DND-41 (cell line): Measurements from ENCODE around the gene RASGEF1C.

Experiments used
- ATAC-seq: fragments of 200-7000 bp; cut with Tn5 transposase; 3 replicates; pipeline ENCODE4 v1.9.1; 2021; ENCODE audit warnings: low read depth; ENCODE audit not compliant: insufficient read depth
- DNase-seq: peaks from one replicate; pipeline ENCODE4 v3.0.0-alpha.2; 2020
- H2AFZ ChIP-seq: 2 replicates; pipeline ENCODE4 v1.6.0; 2012; ENCODE audit warnings: low read depth, low read length
- H3K27ac ChIP-seq: 2 replicates; pipeline ENCODE4 v1.5.1; 2012; ENCODE audit warnings: low read length, inconsistent platforms
- H3K27me3 ChIP-seq: fragments of 200-600 bp; sonication (generic); 2 replicates; pipeline ENCODE4 v1.6.0; 2012; ENCODE audit warnings: low read length, mild to moderate bottlenecking, inconsistent platforms; ENCODE audit not compliant: insufficient read depth, poor library complexity
- H3K36me3 ChIP-seq: 2 replicates; pipeline ENCODE4 v1.5.1; 2012; ENCODE audit warnings: low read length, inconsistent platforms; ENCODE audit not compliant: insufficient read depth
- H3K4me1 ChIP-seq: 2 replicates; pipeline ENCODE4 v1.5.1; 2012; ENCODE audit warnings: mild to moderate bottlenecking, low read length; ENCODE audit not compliant: insufficient read depth
- H3K4me2 ChIP-seq: 2 replicates; pipeline ENCODE4 v1.6.0; 2012; ENCODE audit warnings: mild to moderate bottlenecking, moderate library complexity, low read length, inconsistent platforms; ENCODE audit not compliant: insufficient read depth
- H3K4me3 ChIP-seq, 2 experiments: fragments of 200-600 bp in 1 of 2; shearing (Covaris generic) in 1 of 2; 2 replicates each; pipeline ENCODE4 v1.5.1; 2012 to 2016; ENCODE audit warnings: inconsistent platforms in 2 of 2, low read length in 2 of 2, mild to moderate bottlenecking in 2 of 2, low read depth in 1 of 2, moderate library complexity in 1 of 2
- H3K79me2 ChIP-seq: 2 replicates; pipeline ENCODE4 v1.6.0; 2012; ENCODE audit warnings: low read length, inconsistent platforms; ENCODE audit not compliant: insufficient read depth
- H3K9ac ChIP-seq: 2 replicates; pipeline ENCODE4 v1.6.0; 2012; ENCODE audit warnings: low read depth, mild to moderate bottlenecking, inconsistent platforms, low read length, moderate library complexity
- H3K9me3 ChIP-seq: 2 replicates; pipeline ENCODE4 v1.5.1; 2012; ENCODE audit warnings: low read length, moderate library complexity, mild to moderate bottlenecking, inconsistent platforms; ENCODE audit not compliant: insufficient read depth, severe bottlenecking
- H4K20me1 ChIP-seq: 2 replicates; pipeline ENCODE4 v1.6.0; 2012; ENCODE audit warnings: low read length; ENCODE audit not compliant: insufficient read depth
- CTCF ChIP-seq: IDR thresholded peaks from 2 replicates; pipeline ENCODE4 v1.5.1; 2012; ENCODE audit warnings: borderline replicate concordance, low read length, moderate library complexity, mild to moderate bottlenecking; ENCODE audit not compliant: poor library complexity, severe bottlenecking; ENCODE audit errors: extremely low read depth
- EZH2 ChIP-seq: IDR thresholded peaks from 3 replicates; pipeline ENCODE4 v1.6.1; 2012; ENCODE audit warnings: borderline replicate concordance, low read depth, mild to moderate bottlenecking, moderate library complexity, low read length, inconsistent platforms; ENCODE audit not compliant: severe bottlenecking

Gene RASGEF1C

DNA sequence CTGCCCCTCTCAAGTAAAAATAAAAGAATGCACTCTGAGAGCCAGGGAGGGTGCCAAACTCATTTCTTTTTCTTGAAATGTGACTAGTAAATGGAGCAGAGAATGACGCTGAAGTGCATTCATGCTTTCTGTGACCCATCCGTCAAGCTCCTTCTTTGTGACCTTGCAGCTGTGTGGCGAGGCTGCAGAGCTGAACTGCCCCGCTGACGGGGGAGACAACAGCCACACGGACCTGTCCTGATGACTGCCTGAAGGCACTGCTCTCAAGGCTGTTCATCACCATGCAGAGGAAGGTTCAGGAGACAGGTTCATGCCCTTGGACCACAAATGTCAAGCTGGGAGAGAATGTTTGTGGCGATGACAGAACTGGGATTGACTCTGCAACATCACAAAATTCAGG lies 21.0 kb upstream of the RASGEF1C start:
- Histone ChIP-seq H3K36me3 (peaks cover 16% of the 10 kb centered on the region), H3K4me3 (no peak overlapping the region), H3K27ac (no peak overlapping the region), H2AFZ (no peak overlapping the region), H3K9ac (no peak overlapping the region), H3K4me1 (no peaks in the 10 kb centered on the region), H3K27me3 (no peaks in the 10 kb centered on the region), H3K9me3 (no peaks in the 10 kb centered on the region), H3K79me2 (no peaks in the 10 kb centered on the region), H3K4me2 (no peak overlapping the region), H4K20me1 (no peaks in the 10 kb centered on the region)
- no peak for ATAC-seq
- no peak for TF ChIP-seq CTCF
- TF ChIP-seq EZH2 = no peak
- DNase-seq = no peak

GRCh38 chr5:180222056-180222455 lies 13.0 kb upstream of the RASGEF1C start:
- no peaks in the 10 kb centered on the region for H3K36me3 ChIP-seq
- no peak overlapping the region for H3K4me2 ChIP-seq
- no peak overlapping the region for H3K27ac ChIP-seq
- H2AFZ ChIP-seq = no peak overlapping the region
- H3K9me3 ChIP-seq = no peaks in the 10 kb centered on the region
- no peaks in the 10 kb centered on the region for H3K4me1 ChIP-seq
- no peaks in the 10 kb centered on the region for H3K79me2 ChIP-seq
- no peak for DNase-seq
- H3K9ac ChIP-seq = no peak overlapping the region
- no peak overlapping the region for H3K4me3 ChIP-seq
- TF ChIP-seq CTCF (no peak), EZH2 (no peak)
- no peak for ATAC-seq
- H3K27me3 ChIP-seq = no peaks in the 10 kb centered on the region
- H4K20me1 ChIP-seq = no peaks in the 10 kb centered on the region

DNA sequence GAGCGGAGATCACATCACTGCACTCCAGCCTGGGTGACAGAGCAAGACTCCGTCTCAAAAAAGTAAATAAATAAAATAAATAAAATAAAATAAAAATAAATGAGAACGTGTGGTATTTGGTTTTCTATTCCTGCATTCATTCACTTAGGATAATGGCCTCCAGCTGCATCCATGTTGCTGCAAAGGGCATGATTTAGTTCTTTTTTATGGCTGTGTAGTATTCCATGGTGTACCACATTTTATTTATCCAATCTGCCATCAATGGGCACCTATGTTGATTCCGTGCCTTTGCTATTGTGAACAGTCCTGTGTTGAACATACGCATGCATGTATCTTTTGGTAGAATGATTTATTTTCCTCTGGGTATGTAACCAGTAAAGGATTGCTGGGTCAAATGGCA lies 8.8 kb upstream of the RASGEF1C start:
- H3K9me3 ChIP-seq = no peaks in the 10 kb centered on the region
- TF ChIP-seq EZH2 (no peak), CTCF (no peak)
- no peak overlapping the region for H3K27ac ChIP-seq
- H3K27me3 ChIP-seq = no peaks in the 10 kb centered on the region
- no peak overlapping the region for H3K9ac ChIP-seq
- H3K4me3 ChIP-seq = no peak overlapping the region
- DNase-seq = no peak
- no peaks in the 10 kb centered on the region for H3K36me3 ChIP-seq
- H2AFZ ChIP-seq = no peak overlapping the region
- no peaks in the 10 kb centered on the region for H3K79me2 ChIP-seq
- H3K4me1 ChIP-seq = no peaks in the 10 kb centered on the region
- no peak overlapping the region for H3K4me2 ChIP-seq
- H4K20me1 ChIP-seq = peaks cover 5% of the 10 kb centered on the region; the same call in 1 of the 2 replicates
- ATAC-seq = no peak

DNA sequence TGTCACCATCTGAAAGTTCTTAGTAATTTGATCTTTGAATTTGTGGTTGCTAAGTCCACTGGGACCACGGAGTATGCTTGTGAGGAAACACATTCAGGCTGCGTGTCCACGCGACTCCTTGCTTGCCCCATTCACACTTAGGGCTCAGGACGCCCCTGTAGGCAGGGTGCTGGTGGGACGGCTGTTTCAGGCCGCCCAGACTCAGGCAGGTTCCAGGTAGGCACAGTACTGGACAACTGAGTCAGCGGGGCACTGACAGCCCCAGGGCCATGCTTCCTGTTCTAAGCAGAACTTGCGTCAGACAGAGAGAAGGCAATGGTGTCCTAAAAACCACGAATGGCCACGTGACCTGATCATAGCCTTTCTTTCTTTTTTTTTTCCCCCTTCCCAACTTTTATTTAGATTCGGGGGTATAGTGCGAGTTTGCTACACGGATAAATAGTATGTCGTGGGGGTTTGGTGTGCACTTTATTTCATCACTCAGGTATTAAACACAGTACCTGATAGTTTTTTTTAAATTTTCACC lies 7.7 kb upstream of the RASGEF1C start:
- no peak overlapping the region for H3K4me2 ChIP-seq
- H3K9ac ChIP-seq = no peak overlapping the region
- H3K27me3 ChIP-seq = no peaks in the 10 kb centered on the region
- TF ChIP-seq CTCF = no peak
- TF ChIP-seq EZH2 = no peak
- H3K4me3 ChIP-seq = no peak overlapping the region
- H2AFZ ChIP-seq = no peak overlapping the region
- H3K79me2 ChIP-seq = no peaks in the 10 kb centered on the region
- peaks cover 7% of the 10 kb centered on the region for H4K20me1 ChIP-seq
- no peak overlapping the region for H3K27ac ChIP-seq
- no peaks in the 10 kb centered on the region for H3K36me3 ChIP-seq
- DNase-seq (no peak), ATAC-seq (no peak)
- no peaks in the 10 kb centered on the region for H3K4me1 ChIP-seq
- H3K9me3 ChIP-seq = no peaks in the 10 kb centered on the region
